HFFc6 (cell line): Measurements from ENCODE around the gene DLG5. TPM values are rescaled to one million over a fixed set of nuclear protein-coding genes. Genes with fewer than 3 reads are reported as not detected.

Experiments
- DNase-seq: peaks from one replicate; pipeline ENCODE4 v3.0.0-alpha.2; 2018
- H3K27ac Mint-ChIP-seq: 2 replicates; pipeline ENCODE4 v1.8.0; 2020; ENCODE audit warnings: mild to moderate bottlenecking, mixed read lengths
- H3K27me3 Mint-ChIP-seq: 2 replicates; pipeline ENCODE4 v1.8.0; 2021; ENCODE audit warnings: mild to moderate bottlenecking, moderate library complexity, mixed read lengths; ENCODE audit not compliant: insufficient read depth
- H3K36me3 Mint-ChIP-seq: 2 replicates; pipeline ENCODE4 v1.8.0; 2021; ENCODE audit warnings: low read depth, mixed read lengths
- H3K4me1 Mint-ChIP-seq: 2 replicates; pipeline ENCODE4 v1.8.0; 2020; ENCODE audit warnings: low read depth, mixed read lengths
- H3K4me3 Mint-ChIP-seq: 2 replicates; pipeline ENCODE4 v1.8.0; 2020; ENCODE audit warnings: mild to moderate bottlenecking, moderate library complexity, mixed read lengths
- H3K9me3 Mint-ChIP-seq: 2 replicates; pipeline ENCODE4 v1.8.0; 2020; ENCODE audit warnings: mild to moderate bottlenecking, mixed read lengths
- total RNA-seq, 6 experiments: library from RNA; stranded (reverse); fragmentation: NEBNext Ultra II Directional; extraction: Animal tissue kit (Norgen Biotek cat#: 25700); gene quantifications; 2 replicates in 1 of 6; 3 replicates in 5 of 6; pipeline ENCODE4 v1.2.3, GENCODE V29; 2021
- TF ChIP-seq, protein P1 (sequence below): fragments of 200-600 bp; sonication (generic); IDR thresholded peaks from 2 replicates; pipeline ENCODE4 v1.5.0; 2021; ENCODE audit warnings: antibody characterized with exemption, mild to moderate bottlenecking

Gene DLG5
- total RNA-seq, 6 experiments from 2014 or later: 48.2 to 52.9 (median 49.7) TPM

DNA sequence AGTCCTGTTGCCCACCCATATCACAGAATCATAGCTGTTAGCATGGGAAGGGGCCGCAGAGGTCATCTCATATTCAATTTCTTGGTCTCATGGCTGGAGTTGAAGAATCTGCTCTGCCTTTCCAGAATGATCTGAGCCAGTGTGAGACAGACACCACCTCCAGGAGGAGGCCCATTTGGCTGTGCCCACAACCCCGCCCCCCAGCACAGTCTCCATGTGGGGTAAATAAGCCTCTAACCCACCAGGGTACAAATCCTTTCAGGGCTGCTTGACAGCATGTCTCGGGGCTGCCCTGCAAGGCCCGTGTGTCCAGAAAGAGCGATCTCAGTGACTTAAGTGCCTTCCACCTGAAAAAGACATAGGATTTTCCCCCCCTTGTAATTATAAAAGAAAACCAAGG is 137.5 kb downstream of the DLG5 start:
- TF ChIP-seq, protein P1, sequence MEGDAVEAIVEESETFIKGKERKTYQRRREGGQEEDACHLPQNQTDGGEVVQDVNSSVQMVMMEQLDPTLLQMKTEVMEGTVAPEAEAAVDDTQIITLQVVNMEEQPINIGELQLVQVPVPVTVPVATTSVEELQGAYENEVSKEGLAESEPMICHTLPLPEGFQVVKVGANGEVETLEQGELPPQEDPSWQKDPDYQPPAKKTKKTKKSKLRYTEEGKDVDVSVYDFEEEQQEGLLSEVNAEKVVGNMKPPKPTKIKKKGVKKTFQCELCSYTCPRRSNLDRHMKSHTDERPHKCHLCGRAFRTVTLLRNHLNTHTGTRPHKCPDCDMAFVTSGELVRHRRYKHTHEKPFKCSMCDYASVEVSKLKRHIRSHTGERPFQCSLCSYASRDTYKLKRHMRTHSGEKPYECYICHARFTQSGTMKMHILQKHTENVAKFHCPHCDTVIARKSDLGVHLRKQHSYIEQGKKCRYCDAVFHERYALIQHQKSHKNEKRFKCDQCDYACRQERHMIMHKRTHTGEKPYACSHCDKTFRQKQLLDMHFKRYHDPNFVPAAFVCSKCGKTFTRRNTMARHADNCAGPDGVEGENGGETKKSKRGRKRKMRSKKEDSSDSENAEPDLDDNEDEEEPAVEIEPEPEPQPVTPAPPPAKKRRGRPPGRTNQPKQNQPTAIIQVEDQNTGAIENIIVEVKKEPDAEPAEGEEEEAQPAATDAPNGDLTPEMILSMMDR: no peak
- H3K36me3 Mint-ChIP-seq: peaks cover 23% of the 10 kb centered on the region
- H3K4me3 Mint-ChIP-seq: no peak overlapping the region
- peaks cover 7% of the 10 kb centered on the region for H3K27me3 Mint-ChIP-seq
- DNase-seq: no peak
- no peak overlapping the region for H3K27ac Mint-ChIP-seq
- H3K4me1 Mint-ChIP-seq: peaks cover 24% of the 10 kb centered on the region
- peaks cover 7% of the 10 kb centered on the region; the same call in 1 of the 2 replicates for H3K9me3 Mint-ChIP-seq

DNA sequence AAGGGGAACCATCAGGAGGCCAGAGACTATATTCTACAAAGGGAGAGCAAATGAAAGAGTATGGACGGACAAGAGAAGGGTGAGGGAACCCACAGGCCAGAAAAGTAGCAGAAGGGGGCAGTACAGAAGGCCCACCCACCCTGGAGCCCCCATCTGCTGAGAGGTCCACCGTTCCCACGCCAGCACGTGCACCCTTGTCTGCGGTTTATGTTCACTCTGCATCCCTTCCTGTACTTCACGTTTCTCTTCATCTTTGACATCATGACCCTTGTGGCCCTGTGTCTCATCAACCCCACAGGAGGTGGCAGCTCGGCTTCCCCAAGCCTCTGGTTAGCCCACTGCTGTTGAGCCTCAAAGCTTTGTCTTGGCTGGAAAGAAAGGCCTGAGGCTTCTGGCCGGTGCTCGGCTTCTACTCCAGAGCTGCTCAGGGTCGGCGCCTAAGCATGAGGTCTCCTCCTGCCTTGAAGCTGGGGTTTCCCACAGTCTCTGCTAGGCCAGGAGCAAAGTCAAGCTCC is 138.0 kb downstream of the DLG5 start:
- no peak overlapping the region for H3K4me3 Mint-ChIP-seq
- peaks cover 26% of the 10 kb centered on the region for H3K4me1 Mint-ChIP-seq
- H3K27me3 Mint-ChIP-seq: peaks cover 7% of the 10 kb centered on the region
- no peak for DNase-seq
- peaks cover 23% of the 10 kb centered on the region for H3K36me3 Mint-ChIP-seq
- peaks cover 7% of the 10 kb centered on the region; the same call in 1 of the 2 replicates for H3K9me3 Mint-ChIP-seq
- TF ChIP-seq, protein P1: no peak
- H3K27ac Mint-ChIP-seq: no peak overlapping the region

DNA sequence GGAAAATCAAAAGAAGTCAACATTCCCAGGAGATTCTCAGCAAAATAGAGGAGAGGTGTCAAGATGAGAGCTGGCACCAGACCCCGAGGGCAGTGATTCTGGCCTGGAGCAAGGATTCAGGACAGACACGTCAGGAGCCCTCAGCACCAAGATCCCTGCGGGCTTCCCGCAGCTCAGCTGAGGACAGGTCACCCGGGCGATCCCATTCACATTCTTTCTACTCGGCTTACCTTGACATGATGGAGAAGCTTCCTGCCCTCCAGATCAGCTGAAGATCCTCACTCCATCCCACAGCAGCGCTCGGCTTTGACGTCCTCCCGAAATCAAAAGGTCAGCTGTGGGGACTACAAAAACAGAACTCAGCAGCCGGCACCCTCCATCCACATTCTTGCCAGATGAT is 139.1 kb downstream of the DLG5 start:
- Mint-ChIP-seq H3K9me3 (peaks cover 7% of the 10 kb centered on the region; the same call in 1 of the 2 replicates), H3K4me3 (no peak overlapping the region), H3K4me1 (peaks cover 26% of the 10 kb centered on the region), H3K36me3 (peaks cover 23% of the 10 kb centered on the region), H3K27ac (no peak overlapping the region), H3K27me3 (peaks cover 5% of the 10 kb centered on the region)
- TF ChIP-seq, protein P1: no peak
- DNase-seq: no peak

DNA sequence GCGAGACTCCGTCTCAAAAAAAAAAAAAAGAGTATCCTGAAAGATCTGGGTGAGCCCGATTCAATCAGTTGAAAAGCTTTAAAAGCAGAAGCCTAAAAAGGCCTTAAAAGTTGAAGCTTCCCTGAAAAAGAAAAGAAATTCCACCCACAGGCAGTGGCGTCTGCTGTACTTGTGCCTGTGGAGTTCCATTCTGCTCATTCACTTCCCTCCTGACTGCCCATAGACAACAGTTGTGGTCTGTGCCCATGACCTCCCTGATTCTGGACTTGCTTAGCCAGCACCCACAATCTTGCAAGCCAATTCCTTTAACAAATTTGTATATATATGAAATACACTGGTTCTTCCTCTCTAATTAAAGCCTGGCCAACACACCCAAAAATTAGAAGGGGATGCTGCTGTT is 141.7 kb downstream of the DLG5 start:
- peaks cover 26% of the 10 kb centered on the region for H3K4me1 Mint-ChIP-seq
- H3K27ac Mint-ChIP-seq: peak overlapping the region; percentile 78
- H3K36me3 Mint-ChIP-seq: peaks cover 33% of the 10 kb centered on the region
- peaks cover 4% of the 10 kb centered on the region for H3K27me3 Mint-ChIP-seq
- H3K4me3 Mint-ChIP-seq: peak overlapping the region; percentile 3; the same call in 1 of the 2 replicates
- H3K9me3 Mint-ChIP-seq: peaks cover 7% of the 10 kb centered on the region; the same call in 1 of the 2 replicates
- peak; percentile 87 for DNase-seq
- TF ChIP-seq, protein P1: no peak

DNA sequence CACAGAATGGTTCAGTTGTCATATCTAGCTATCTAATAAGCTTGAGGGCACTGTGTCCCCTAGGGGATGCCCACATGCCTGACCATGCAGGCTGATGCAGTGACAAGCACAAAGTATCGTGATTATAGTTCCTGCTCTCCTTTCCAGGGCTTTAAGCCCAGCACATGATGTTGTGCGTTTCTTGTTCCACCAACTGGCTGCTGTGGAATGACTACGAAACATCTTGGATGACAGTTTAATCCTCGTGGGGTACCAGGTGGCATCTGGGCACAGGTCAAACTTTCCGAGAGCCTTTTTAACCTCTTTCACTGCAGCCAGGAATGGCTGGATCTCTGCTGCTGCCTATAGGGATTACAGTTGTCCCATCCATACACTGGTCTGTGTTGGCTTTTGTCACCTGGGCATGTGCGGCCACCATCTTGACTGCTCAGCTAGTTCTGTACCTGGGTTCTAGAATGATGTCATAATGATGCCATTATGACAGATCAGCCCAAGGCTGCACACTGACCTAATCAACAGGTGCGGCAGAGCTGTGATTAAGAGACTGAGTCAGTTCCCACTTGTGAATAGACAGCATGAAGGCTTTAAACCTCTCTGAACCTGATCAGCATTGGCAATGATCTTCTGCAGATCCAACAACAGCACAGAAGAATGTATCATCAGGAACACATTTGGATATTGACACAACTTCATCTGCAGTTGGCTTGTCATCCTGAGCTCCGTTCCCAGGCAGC is 144.1 kb downstream of the DLG5 start:
- TF ChIP-seq, protein P1: no peak
- peaks cover 3% of the 10 kb centered on the region for H3K27me3 Mint-ChIP-seq
- peaks cover 13% of the 10 kb centered on the region for H3K9me3 Mint-ChIP-seq
- no peak overlapping the region for H3K27ac Mint-ChIP-seq
- peaks cover 39% of the 10 kb centered on the region for H3K36me3 Mint-ChIP-seq
- H3K4me1 Mint-ChIP-seq: peaks cover 26% of the 10 kb centered on the region
- no peak for DNase-seq
- H3K4me3 Mint-ChIP-seq: no peak overlapping the region
